HepG2 (cell line): ENCODE results near the gene MYLK. TPM values are rescaled to one million over a fixed set of nuclear protein-coding genes. Genes with fewer than 3 reads are reported as not detected.
A peak's percentile ranks its signal among the peaks of the same experiment; 100 is the strongest.

Experiments
- BHLHE40 ChIP-seq: IDR thresholded peaks from 2 replicates; pipeline ENCODE4 v1.6.1; 2011; ENCODE audit warnings: low read length, improper control_type of control experiment
- CREBL2 ChIP-seq: sonication (generic); formaldehyde crosslinking; IDR thresholded peaks from 2 replicates; pipeline ENCODE4 v1.8.1; 2023; ENCODE audit warnings: missing genetic modification reagents, mild to moderate bottlenecking, borderline replicate concordance
- KDM5A ChIP-seq: fragments of 200-600 bp; sonication (generic); IDR thresholded peaks from 2 replicates; pipeline ENCODE4 v1.7.0; 2018; ENCODE audit warnings: antibody characterized with exemption, mild to moderate bottlenecking, low read length, borderline replicate concordance
- NFIC ChIP-seq: IDR thresholded peaks from 2 replicates; pipeline ENCODE4 v1.6.1; 2012; ENCODE audit warnings: mild to moderate bottlenecking, low read length, inconsistent platforms
- NFKB2 ChIP-seq: sonication (generic); formaldehyde crosslinking; IDR thresholded peaks from 2 replicates; pipeline ENCODE4 v1.4.0; 2020; ENCODE audit warnings: missing genetic modification reagents, borderline replicate concordance
- PAX8 ChIP-seq: sonication (generic); formaldehyde crosslinking; IDR thresholded peaks from 2 replicates; pipeline ENCODE4 v1.8.0; 2022; ENCODE audit warnings: mild to moderate bottlenecking, missing genetic modification reagents, borderline replicate concordance
- SMARCC2 ChIP-seq: fragments of 450-650 bp; IDR thresholded peaks from 2 replicates; pipeline ENCODE4 v1.6.1; 2017; ENCODE audit warnings: antibody characterized with exemption, mild to moderate bottlenecking
- SOX5 ChIP-seq: IDR thresholded peaks from 2 replicates; pipeline ENCODE4 v1.6.1; 2016; ENCODE audit warnings: borderline replicate concordance
- TMF1 ChIP-seq: sonication (generic); formaldehyde crosslinking; IDR thresholded peaks from 2 replicates; pipeline ENCODE4 v1.8.1; 2022; ENCODE audit warnings: low read depth, missing genetic modification reagents
- TOE1 ChIP-seq: sonication (generic); formaldehyde crosslinking; IDR thresholded peaks from 2 replicates; pipeline ENCODE4 v1.4.0; 2020; ENCODE audit warnings: mild to moderate bottlenecking, missing genetic modification reagents
- TOPORS ChIP-seq: sonication (generic); formaldehyde crosslinking; IDR thresholded peaks from 2 replicates; pipeline ENCODE4 v1.8.0; 2023; ENCODE audit warnings: mild to moderate bottlenecking, missing genetic modification reagents
- ZBTB1 ChIP-seq: sonication (generic); formaldehyde crosslinking; IDR thresholded peaks from 2 replicates; pipeline ENCODE4 v1.4.0; 2020; ENCODE audit warnings: missing genetic modification reagents, borderline replicate concordance
- ZBTB37 ChIP-seq: sonication (generic); formaldehyde crosslinking; IDR thresholded peaks from 2 replicates; pipeline ENCODE4 v1.4.0; 2020; ENCODE audit warnings: mild to moderate bottlenecking, missing genetic modification reagents
- ZNF3 ChIP-seq: IDR thresholded peaks from 2 replicates; pipeline ENCODE4 v1.7.0; 2017; ENCODE audit warnings: inconsistent platforms
- ZNF333 ChIP-seq: sonication (generic); formaldehyde crosslinking; IDR thresholded peaks from 2 replicates; pipeline ENCODE4 v1.4.0; 2020; ENCODE audit warnings: mild to moderate bottlenecking, missing genetic modification reagents, borderline replicate concordance
- ZNF460 ChIP-seq: sonication (generic); formaldehyde crosslinking; IDR thresholded peaks from 2 replicates; pipeline ENCODE4 v1.5.1; 2020; ENCODE audit warnings: missing genetic modification reagents, mild to moderate bottlenecking, borderline replicate concordance
- ZNF510 ChIP-seq: sonication (generic); formaldehyde crosslinking; IDR thresholded peaks from 2 replicates; pipeline ENCODE4 v1.4.0; 2020; ENCODE audit warnings: low read depth, mild to moderate bottlenecking, missing genetic modification reagents
- ZNF703 ChIP-seq: sonication (generic); formaldehyde crosslinking; IDR thresholded peaks from 2 replicates; pipeline ENCODE4 v1.5.1; 2020; ENCODE audit warnings: missing genetic modification reagents, mild to moderate bottlenecking, moderate library complexity, borderline replicate concordance
- ZNF768 ChIP-seq: sonication (generic); formaldehyde crosslinking; IDR thresholded peaks from 2 replicates; pipeline ENCODE4 v1.4.0; 2020; ENCODE audit warnings: missing genetic modification reagents
- ZSCAN20 ChIP-seq: sonication (generic); formaldehyde crosslinking; IDR thresholded peaks from 2 replicates; pipeline ENCODE4 v1.4.0; 2020; ENCODE audit warnings: missing genetic modification reagents, mild to moderate bottlenecking, borderline replicate concordance
- polyA plus RNA-seq, 8 experiments: library from polyadenylated mRNA; depleted of rRNA in 3 of 8; stranded (reverse) in 7 of 8; unstranded in 1 of 8; fragments of >200 nt; fragmentation: Illumina TruSeq in 4 of 8; extraction: Trizol in 4 of 8; gene quantifications; 2 replicates each; pipeline versions ENCODE4 v1.2.1 to v1.2.3, GENCODE V29; 2011 to 2016; ENCODE audit warnings: low read depth in 4 of 8, missing spikeins in 1 of 8, mixed read lengths in 1 of 8; ENCODE audit not compliant: insufficient read depth in 1 of 8
- total RNA-seq, 5 experiments: library from RNA; depleted of rRNA; stranded (reverse); fragments of >200 nt; fragmentation: Illumina TruSeq; extraction: Trizol; gene quantifications; 2 replicates each; pipeline ENCODE4 v1.2.3, GENCODE V29; 2016; ENCODE audit warnings: low read depth in 1 of 5
- TF ChIP-seq, protein P1 (sequence below), 2 experiments: sonication (generic) in 1 of 2; formaldehyde crosslinking in 1 of 2; IDR thresholded peaks; 2 replicates each; pipeline versions ENCODE4 v1.6.1 to v1.9.0; 2014 to 2022; ENCODE audit warnings: antibody characterized with exemption in 1 of 2, borderline replicate concordance in 1 of 2, inconsistent platforms in 1 of 2, low read depth in 1 of 2, missing genetic modification reagents in 1 of 2
- TF ChIP-seq, protein P2 (sequence below): sonication (generic); formaldehyde crosslinking; IDR thresholded peaks from 2 replicates; pipeline ENCODE4 v1.4.0; 2020; ENCODE audit warnings: missing genetic modification reagents

MYLK gene
- total and polyA plus RNA-seq, 2 of the 13 experiments (the other 11 are each of a cell fraction or from before 2014, with no cell fraction given) = 10.6 to 34.9 TPM

GRCh38 chr3:123642182-123642956 is 241.8 kb downstream of the MYLK start (continued):
- TF ChIP-seq ZNF460 (CRISPR knock-in tag) (no peak), TOPORS (CRISPR knock-in tag) (no peak), CREBL2 (CRISPR knock-in tag) (no peak), ZNF333 (CRISPR knock-in tag) (no peak), ZNF768 (CRISPR knock-in tag) (peak; percentile 92), TMF1 (CRISPR knock-in tag) (no peak), KDM5A (no peak), NFKB2 (CRISPR knock-in tag) (no peak), ZSCAN20 (CRISPR knock-in tag) (no peak), BHLHE40 (peak; percentile 81), TOE1 (CRISPR knock-in tag) (no peak), ZNF3 (CRISPR knock-in tag) (no peak), PAX8 (CRISPR knock-in tag) (no peak), SMARCC2 (no peak), ZBTB37 (CRISPR knock-in tag) (no peak), ZBTB1 (CRISPR knock-in tag) (no peak), ZNF703 (CRISPR knock-in tag) (no peak), ZNF510 (no peak), NFIC (no peak), SOX5 (no peak)
- TF ChIP-seq, protein P1, sequence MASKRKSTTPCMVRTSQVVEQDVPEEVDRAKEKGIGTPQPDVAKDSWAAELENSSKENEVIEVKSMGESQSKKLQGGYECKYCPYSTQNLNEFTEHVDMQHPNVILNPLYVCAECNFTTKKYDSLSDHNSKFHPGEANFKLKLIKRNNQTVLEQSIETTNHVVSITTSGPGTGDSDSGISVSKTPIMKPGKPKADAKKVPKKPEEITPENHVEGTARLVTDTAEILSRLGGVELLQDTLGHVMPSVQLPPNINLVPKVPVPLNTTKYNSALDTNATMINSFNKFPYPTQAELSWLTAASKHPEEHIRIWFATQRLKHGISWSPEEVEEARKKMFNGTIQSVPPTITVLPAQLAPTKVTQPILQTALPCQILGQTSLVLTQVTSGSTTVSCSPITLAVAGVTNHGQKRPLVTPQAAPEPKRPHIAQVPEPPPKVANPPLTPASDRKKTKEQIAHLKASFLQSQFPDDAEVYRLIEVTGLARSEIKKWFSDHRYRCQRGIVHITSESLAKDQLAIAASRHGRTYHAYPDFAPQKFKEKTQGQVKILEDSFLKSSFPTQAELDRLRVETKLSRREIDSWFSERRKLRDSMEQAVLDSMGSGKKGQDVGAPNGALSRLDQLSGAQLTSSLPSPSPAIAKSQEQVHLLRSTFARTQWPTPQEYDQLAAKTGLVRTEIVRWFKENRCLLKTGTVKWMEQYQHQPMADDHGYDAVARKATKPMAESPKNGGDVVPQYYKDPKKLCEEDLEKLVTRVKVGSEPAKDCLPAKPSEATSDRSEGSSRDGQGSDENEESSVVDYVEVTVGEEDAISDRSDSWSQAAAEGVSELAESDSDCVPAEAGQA (IDR thresholded peaks at IDR 0.05; ENCODE audit: low read depth) = no peak
- TF ChIP-seq, protein P1 (CRISPR knock-in tag; IDR thresholded peaks at IDR 0.05; ENCODE audit: borderline replicate concordance) = no peak
- TF ChIP-seq, protein P2, sequence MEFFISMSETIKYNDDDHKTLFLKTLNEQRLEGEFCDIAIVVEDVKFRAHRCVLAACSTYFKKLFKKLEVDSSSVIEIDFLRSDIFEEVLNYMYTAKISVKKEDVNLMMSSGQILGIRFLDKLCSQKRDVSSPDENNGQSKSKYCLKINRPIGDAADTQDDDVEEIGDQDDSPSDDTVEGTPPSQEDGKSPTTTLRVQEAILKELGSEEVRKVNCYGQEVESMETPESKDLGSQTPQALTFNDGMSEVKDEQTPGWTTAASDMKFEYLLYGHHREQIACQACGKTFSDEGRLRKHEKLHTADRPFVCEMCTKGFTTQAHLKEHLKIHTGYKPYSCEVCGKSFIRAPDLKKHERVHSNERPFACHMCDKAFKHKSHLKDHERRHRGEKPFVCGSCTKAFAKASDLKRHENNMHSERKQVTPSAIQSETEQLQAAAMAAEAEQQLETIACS = no peak
